GM18508 (cell line): ENCODE results near the gene PTPRM.
"Not testable (repeated sequence)": the region's sequence is repeated elsewhere in the genome, so short reads cannot be mapped to it uniquely, and the experiment has no call there.

Experiments
- ATAC-seq: cut with Tn5 transposase; IDR thresholded peaks from one replicate; pipeline ENCODE4 v1.9.1; 2021; ENCODE audit warnings: moderate number of reproducible peaks; ENCODE audit not compliant: insufficient read depth, unreplicated experiment

PTPRM gene

DNA sequence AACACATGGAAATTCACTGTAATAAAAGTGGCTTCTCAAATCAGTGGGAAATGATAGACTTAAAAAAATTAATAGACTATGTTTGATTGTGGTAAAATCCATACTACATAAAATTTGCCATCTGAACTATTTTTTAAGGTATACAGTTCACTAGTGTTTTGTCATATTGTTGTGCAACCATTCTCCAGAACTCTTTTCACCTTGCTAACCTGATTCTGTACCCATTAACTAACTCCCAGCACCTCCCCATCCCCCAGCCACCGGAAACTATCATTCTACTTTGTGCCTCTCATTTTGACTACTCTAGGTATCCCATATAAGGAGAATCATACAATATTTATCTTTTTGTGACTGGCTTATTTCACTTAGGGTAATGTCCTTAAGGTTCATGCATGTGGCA lies 153.3 kb downstream of the PTPRM start:
- no peak for ATAC-seq

DNA sequence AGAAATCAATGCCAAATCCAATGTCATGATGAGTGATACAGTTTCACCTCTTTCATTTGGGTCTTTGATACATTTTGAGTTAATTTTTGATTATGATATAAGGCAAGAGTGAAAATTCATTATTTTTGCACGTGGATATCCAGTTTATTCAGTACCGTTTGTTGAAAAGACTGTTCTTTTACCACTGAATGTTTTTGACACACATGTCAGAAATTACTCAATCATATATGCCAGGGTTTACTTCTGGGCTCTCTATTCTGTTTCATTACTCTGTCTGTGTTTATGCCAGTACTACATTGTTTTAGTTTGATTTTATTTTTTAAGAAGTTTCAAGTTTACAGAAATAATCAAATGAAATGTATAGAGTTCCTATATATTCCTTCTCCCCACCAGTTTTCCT lies 154.4 kb downstream of the PTPRM start:
- no peak for ATAC-seq

DNA sequence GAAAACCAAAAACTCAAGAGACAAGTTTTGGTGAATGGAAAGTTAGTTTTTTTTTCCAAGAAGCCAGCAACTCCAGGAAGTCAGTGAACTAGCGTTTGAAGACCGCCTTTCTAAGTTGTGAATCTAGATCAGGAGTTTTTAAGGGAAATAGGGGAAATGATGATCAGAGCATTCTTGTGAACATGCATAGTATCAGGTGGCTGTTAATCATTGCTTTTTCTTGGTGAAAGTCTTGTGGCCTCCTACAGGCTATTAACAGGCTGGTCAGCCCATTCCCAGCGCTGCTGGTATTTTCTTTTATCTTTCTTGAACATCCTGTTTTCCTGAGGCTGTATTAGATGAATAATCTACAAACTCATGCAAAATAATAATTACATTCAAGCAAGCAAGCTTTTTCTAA lies 155.8 kb downstream of the PTPRM start:
- ATAC-seq: no peak

DNA sequence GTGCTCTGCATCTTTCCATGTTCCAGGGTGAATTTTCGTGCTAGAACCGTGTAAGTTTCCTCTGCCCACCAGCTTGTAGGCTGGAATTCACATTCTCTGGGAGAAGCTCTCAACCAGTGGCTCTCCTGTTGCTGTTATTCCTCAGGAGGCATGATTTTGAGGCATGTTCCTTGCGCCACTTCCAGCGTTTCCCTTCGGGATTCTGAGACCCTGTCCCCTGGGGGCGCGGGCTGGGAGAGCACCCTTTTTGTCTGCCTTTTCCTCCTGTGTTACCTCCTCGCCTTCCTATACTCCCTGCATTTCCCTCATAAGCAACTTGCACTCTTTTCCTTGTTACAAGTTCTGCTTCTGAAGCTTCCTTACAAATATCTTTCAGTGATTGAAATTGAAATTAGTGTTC lies 156.4 kb downstream of the PTPRM start:
- ATAC-seq: no peak

DNA sequence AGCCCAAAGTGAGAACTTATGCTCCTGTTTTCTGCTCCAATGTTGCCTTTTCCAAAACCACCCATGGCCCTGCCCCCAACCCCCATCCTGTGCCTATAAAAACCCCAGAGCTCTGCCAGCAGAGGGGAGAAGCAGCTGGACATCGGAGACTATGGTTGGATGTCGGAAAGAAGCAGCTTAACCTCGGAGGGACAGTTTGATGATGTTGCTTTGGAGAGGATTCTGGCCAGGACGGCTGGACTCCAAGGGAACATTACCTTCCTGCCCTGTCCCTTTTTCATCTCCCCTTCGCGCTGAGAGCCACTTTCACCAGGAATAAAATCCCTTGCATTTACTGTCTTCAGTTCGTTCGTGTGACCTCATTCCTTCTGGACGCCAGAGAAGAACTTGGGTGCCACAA lies 158.4 kb downstream of the PTPRM start:
- no peak for ATAC-seq

DNA sequence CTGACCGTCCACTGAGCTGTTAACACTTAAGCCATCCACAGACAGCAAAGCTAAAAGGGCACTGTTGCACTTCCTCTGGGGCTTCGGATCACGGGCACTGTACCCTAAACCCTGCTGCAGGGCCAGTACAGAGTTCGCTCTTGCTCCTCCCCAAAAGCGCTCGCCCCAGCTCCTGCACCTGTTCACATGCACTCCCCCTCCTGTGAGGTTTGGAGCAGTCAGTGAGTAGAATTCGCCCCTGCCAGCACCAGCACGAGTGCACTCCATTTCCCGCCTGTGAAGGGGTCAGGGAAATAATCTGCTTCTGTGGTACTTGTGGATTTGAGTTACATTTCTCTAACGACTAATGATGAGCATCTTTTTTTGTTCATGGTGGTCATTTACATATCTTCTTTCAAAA lies 158.8 kb downstream of the PTPRM start:
- ATAC-seq: no peak

DNA sequence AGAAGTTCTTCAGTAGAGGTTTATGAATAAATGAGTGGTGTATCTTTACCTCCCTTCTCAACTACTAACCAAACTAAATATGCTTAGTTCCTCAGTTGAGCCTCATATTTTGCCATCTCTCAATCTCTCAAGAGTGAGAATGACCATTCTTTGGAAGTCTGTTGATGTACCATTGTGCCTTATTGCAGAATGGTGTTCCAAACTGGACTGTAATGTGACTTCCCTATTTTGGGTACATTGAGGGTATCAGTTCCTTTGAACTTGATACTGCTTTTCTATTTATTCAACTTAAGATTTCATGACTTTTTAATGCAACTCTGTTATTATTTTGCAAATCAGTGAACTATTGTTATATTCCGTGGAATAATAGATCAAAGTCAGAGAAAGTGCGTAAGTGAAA lies 159.4 kb downstream of the PTPRM start:
- no peak for ATAC-seq

DNA sequence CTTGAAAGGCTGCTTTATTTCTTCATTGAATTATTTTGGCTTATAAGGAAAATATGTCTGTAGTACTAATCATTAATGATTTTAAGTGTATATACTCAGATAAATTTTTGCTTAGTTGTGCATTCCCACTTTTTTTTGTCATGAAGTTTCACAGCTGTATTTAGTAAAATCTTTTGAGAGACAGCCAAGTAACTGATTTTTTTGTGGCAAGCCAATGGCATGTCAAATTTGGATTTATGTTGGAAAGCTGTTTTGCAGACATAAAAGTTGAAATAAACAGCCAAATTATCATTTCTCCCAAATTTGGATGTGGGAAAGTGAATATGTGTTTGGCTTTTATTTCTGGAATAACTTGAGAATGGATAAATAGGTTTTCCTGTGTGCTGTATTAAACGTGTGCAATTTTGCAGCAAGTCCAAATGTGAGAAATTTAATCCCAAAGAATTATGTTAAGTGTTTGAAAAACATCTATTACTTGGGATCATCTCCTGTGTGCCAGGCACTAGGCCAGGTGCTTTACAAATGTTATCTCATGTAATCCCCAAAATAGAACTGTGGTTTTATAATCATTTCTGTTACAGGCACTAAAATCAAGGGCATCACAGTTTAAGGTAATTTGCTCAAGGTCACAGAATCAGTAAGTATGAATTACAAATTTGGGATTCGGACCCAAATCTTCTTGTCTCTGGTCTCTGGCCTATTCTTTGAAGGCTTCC lies 160.4 kb downstream of the PTPRM start:
- ATAC-seq: no peak

DNA sequence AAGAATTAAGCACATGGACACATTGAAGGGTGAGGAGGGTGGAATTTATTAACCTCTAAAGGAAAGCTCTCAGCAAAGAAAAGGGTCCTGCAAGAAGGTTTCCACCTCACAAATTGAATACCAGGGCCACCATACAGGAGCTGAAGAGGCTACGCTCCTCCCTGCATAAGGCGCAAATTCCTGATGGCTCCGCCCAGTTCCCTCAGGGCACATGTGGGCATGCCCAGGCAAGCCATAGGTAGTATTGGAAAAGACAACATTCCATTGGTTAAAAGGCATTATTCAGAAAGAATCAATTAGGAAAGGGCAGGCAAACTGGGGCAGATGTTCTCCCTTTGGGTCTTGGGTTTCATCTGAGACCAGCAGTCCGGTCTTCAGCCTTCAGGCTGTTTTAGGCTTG lies 161.2 kb downstream of the PTPRM start:
- ATAC-seq: no peak

DNA sequence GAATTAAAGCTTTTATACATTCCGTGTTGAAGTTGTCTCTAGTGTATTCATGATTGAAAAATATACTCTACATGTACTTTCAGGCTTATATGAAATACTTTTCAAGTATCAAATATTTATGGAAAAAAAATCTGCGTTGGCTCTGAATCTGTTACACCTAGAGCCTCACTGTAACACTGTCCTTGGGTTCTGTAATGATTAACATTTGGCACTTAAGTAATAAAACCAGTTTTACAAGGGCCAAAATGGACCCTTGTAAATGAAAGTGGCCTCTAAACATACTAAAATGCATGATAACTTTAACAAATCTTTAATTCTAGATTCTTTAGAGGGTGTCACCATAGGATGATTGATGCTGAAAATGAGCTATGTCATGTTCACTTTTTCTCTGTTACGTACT lies 162.8 kb downstream of the PTPRM start:
- ATAC-seq: no peak

DNA sequence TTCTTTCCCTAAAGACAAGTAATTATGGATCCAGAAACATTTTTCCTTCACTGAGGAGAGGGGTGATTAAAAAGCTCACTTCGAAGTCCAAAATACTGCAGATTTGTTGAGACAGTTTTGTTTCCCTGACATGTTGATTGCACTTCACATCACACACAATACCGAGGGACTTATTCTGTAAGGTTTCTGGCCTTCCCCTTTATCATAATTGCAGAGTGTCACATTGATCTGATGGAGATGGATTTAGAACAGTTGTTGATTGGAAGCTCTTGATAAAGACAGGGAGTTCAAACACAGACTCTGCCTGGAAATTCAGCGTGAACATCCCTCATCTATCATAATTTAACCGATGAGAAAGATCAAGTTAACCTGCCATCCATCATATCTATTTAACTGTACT lies 163.6 kb downstream of the PTPRM start:
- ATAC-seq: no peak

DNA sequence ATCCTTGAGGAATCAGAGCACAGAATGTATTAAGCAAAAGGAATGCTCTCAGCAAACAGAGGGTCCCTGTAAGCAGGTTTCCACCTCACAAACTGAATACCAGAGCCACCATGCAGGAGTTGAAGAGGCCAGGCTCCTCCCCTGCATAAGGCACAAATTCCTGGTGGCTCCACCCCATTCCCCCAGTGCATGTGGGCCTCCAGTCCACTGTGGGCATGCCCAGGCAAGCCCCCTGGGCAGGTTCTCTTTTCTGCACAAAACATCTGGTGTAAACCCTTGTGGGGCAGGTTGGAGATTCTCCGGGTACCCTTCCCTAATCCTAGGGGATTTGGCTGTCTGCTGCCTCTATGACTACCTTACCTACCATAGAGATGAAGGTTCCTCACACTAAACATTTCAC lies 166.5 kb downstream of the PTPRM start:
- no peak for ATAC-seq

DNA sequence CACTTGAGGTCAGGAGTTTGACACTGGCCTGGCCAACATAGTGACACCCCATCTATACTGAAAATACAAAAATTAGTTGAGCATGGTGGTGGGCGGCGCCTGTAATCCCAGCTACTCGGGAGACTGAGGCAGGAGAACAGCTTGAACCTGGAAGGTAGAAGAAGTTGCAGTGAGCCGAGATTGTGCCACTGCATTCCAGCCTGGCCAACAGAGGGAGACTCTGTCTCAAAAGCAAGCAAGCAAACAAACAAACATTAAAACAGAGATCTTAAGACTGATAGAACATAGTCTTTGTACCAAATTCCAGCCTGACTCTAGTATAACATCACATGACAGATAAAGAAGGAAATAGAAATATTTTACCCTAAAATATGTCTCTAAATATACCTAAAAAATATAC lies 168.1 kb downstream of the PTPRM start:
- ATAC-seq: no peak

DNA sequence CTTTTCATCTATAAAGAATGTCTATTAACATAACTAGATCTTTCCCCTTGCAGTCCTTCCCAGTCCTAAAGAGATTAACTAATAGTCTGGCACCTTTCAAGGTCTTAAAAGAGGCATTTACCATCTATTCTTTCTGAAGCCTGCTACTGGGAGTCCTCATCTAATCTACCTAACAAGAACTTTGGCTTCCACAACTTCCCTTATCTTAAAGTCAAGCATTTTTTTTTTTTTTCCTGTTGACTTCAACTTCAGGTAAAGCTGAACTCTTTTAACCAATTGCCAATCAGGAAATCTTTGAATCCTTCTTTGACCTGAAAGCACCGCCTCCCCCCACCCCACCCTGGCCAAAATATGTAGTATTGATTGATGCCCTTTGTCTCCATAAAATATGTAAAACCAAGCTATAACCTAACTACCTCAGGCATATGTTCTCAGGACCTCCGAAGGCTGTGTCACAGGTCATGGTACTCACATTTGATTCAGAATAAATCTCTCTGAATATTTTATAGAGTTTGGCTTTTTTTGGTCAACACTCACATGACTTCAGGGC lies 168.6 kb downstream of the PTPRM start:
- ATAC-seq: no peak

DNA sequence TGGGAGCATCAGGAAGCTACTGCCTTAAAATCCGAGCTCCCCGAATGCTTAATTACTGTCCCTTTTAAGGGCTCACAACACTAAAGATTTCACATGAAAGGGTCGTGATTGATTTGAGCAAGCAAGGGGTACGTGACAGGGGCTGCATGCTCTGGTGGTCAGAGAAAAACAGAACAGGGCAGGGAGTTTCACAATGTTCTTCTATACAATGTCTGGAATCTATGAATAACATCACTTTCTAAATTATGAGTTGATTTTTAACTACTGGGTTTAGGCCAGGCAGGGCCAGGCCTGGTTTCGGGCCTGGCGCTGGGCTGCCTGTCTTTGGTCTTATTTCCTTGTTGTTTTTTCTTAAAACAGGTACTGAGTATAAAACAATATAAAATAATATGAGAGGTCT lies 169.4 kb downstream of the PTPRM start:
- not testable (repeated sequence) for ATAC-seq

DNA sequence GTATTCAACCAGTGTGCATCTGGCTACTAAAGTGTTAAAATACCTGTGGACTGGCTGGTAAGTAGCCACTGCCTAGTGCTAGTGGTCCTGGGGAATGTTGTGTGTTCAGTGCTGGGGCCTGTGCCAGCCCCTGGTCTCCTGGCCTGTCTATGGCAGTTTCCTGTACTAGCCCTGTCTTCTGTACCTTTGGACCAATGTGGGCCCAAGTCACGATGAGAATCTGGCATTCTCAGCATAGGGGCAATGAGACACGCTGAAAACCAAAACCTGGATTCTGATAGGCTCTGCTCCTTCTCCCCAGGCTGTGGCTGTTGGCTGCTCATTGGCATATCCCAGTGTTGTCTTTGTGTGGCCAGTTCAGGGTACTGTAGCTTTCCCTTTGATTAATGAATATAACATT lies 170.4 kb downstream of the PTPRM start:
- ATAC-seq: no peak

DNA sequence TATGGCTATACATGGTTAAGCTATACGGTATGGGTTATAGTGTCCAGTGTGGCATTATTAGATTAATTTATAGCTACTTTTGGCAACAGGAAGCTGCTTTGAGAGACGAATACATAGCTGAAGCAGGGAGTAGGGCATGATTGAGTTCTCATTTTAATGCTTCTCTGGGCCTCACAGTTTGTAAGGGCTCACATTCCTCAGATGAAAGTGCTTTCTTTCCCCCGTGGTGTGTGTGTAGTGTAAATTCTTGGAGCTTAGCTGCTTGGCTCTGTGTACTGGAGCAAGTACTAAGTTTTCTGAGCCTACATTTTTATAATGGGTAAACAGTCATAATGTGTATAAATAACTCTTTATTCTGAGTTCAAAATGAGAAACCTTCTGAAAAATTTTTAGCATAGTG lies 173.7 kb downstream of the PTPRM start:
- no peak for ATAC-seq

DNA sequence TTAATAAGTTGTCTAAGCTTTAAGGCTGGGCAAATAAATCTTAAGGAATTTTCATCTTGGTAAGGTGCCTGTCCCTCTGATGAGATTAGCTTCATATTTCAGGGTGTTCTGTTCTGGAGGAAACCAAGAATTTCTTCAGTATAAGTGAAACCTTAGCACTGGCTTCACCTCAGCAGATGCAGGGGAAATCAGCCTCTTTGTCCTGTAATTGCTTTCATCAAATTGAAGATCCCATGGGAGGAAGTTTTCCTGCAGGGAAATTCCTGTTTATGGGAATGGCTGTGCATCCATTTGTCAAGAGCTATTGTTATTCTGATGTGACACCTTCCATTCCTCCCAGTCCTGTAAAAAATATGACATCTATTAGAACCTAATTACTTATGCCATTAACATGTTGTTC lies 174.5 kb downstream of the PTPRM start:
- no peak for ATAC-seq

DNA sequence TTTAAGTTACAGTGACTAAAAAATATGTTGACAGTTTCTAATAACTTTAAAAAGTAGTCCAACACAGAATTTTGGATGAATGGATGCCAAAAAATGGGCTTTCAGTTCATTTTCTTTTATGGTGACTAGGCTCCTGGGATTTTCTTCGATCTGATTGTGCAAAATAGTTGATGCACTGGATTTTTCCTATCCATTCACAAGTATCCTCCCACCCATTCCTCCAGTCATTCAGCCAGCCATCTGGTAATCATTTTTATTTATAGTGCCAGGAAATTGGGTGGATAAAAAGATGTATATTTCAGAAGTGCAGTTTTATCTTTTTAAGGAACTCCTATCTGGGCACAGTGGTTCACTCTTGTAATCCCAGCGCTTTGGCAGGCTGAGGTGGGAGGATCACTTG lies 175.1 kb downstream of the PTPRM start:
- no peak for ATAC-seq

DNA sequence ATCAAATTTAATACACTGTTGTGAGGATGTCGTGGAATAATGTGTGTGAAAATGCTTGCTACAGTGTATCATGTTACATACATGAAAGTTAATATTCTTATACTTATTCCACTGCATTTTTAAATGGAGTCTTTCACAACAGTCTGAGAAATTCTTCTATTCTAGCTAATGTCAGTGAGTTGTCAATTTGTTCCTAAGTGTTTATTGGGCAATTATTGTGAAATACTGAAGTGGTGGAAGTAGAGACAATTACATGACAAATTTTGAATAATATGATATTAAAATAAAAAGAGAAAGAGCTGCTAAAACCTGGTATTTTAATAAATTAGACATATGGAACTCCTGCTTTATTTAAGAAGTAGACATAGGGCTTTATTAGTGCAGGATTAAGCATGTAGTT lies 176.1 kb downstream of the PTPRM start:
- no peak for ATAC-seq

DNA sequence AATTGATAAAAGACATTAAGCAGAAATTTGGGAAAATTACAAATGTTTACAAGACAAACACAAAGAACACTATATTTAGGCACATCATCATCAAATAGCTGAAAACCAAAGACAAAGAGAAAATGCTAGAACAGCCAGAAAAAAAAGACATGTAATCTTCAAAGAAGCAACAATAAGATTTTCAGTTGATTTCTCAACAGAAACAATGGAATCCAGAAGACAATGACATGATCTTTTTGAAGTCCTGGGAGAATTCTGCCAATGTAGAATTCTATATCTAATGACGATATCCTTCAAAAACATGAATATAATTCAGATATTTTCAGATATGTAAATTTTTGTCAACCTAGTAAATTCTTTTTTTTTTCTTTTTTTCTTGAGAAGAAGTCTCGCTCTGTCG lies 179.0 kb downstream of the PTPRM start:
- ATAC-seq: no peak

DNA sequence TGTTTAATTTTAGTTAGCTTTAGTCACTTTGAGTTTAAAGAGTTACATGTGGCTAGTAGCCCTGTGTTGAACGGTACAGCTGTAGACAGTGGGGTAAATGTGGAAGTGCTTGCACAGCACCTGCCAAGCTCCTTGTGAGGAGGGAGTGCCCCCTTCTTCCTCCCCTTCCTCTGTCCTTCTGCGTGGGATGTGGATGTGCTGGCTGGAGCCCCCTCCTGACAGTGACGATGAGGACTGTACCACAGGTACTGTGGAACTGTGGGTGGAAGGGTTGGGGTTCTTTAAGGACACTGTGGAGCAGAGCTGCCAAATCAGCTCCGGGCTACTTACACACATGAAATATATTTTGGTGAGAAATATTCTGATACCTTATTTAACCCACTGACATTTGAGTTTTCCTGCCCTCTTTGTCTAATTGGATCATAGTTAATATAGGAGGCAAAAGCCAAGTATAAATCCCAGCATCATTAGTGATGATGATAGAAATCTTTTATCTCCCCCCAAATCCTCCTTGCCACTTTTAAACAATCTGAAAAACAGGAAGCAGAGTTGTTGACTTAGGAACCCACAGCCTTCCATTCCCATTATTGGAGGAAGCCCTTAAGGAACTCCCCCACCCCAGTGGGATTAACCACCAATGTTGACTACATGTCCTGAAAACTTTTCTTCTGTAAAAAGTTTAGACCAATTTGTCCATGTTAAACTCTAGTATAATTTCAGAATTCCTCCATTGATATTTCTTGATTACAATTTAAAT lies 181.3 kb downstream of the PTPRM start:
- ATAC-seq: no peak
